H1 (cell line): Measurements from ENCODE around the gene PCAT7. TPM values are rescaled to one million over a fixed set of nuclear protein-coding genes. Genes with fewer than 3 reads are reported as not detected.

Experiments used
- CTCF ChIP-seq, 3 experiments: IDR thresholded peaks; 1 replicate in 2 of 3; 2 replicates in 1 of 3; pipeline versions ENCODE4 v1.5.1 to v1.6.1; 2011; ENCODE audit warnings: low read length in 3 of 3, mild to moderate bottlenecking in 3 of 3, inconsistent platforms in 2 of 3, low read depth in 1 of 3, moderate library complexity in 1 of 3; ENCODE audit not compliant: insufficient read depth in 1 of 3; ENCODE audit errors: control extremely low read depth in 1 of 3
- FOSL1 ChIP-seq: IDR thresholded peaks from 2 replicates; pipeline ENCODE4 v1.6.1; 2011; ENCODE audit warnings: mild to moderate bottlenecking, low read depth, low read length, moderate library complexity; ENCODE audit not compliant: insufficient read depth
- JUND ChIP-seq: IDR thresholded peaks from 2 replicates; pipeline ENCODE4 v1.6.1; 2011; ENCODE audit warnings: mild to moderate bottlenecking, improper control_type of control experiment, low read length
- KDM5A ChIP-seq: fragments of 200-600 bp; IDR thresholded peaks from 2 replicates; pipeline ENCODE4 v1.7.1; 2012; ENCODE audit warnings: mild to moderate bottlenecking, low read length, inconsistent platforms, mixed read lengths
- POLR2AphosphoS5 ChIP-seq: IDR thresholded peaks from 2 replicates; pipeline ENCODE4 v1.6.1; 2011; ENCODE audit warnings: low read depth, low read length
- SIX5 ChIP-seq: IDR thresholded peaks from 2 replicates; pipeline ENCODE4 v1.6.1; 2011; ENCODE audit warnings: mild to moderate bottlenecking, low read depth, low read length
- YY1 ChIP-seq: IDR thresholded peaks from 2 replicates; pipeline ENCODE4 v1.6.1; 2011; ENCODE audit warnings: low read depth, mild to moderate bottlenecking, low read length
- polyA plus RNA-seq, 7 experiments: library from polyadenylated mRNA; depleted of rRNA in 3 of 7; stranded (reverse) in 5 of 7; unstranded in 2 of 7; fragments of >200 nt in 5 of 7; fragments of 200-250 nt in 2 of 7; gene quantifications; 1 replicate in 5 of 7; 2 replicates in 1 of 7; 4 replicates in 1 of 7; pipeline versions ENCODE4 v1.2.1 to v1.2.3, GENCODE V29; 2011 to 2013; ENCODE audit warnings: missing spikeins in 2 of 7, mixed read lengths in 2 of 7
- total RNA-seq: library from RNA; stranded (reverse); fragmentation: NEBNext Ultra II Directional; extraction: Animal tissue kit (Norgen Biotek cat#: 25700); gene quantifications from 2 replicates; pipeline ENCODE4 v1.2.1, GENCODE V29; 2021
- TF ChIP-seq, protein P1 (sequence below): IDR thresholded peaks from 2 replicates; pipeline ENCODE4 v1.6.1; 2012; ENCODE audit warnings: low read length, inconsistent platforms

Gene PCAT7
- total and polyA plus RNA-seq, 2 of the 8 experiments (the other 6 are each of a cell fraction or from before 2014, with no cell fraction given), result 3.2 to 4.1 TPM

DNA sequence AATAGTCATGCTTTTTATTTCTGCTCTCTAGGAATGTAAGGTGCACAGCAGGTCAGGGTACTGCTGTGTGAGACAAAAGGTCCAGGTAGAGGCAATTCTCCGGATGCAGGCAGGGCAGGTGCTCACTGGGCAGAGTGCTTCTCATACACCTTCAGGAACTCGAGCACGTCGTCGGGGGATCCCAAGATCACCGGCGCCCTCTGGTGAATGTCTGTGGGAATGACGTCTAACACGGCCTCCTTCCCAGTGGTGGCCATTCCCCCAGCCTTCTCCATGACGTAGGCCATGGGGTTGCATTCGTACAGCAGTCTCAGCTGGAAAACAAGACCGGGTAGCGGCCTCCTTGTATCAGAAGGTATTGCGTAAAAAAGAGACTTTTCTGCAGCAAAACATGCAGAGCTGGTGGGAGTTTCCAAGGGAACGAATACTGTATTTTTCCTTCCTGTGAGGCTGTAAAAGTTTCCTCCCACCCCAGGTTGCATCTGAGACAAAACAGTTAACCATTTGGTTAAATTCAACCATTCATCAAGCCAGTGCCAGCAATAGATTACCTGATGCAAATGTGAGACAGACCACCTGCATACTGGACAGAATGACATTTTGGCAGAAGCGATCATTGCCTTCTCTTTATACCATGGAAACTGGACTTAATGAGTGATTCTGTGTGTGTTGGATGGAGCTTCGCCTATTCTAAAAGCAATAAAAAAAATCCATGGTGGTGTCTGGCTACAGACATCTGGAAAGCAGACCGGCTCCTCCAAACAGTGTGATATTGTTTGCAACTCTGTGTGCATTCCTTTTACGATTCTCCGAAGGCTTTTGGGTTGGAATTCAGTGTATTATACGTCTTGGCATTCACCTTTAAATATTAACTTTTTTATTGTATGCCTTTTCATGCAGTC, 48.6 kb downstream of the PCAT7 start (continued):
- TF ChIP-seq, protein P1, sequence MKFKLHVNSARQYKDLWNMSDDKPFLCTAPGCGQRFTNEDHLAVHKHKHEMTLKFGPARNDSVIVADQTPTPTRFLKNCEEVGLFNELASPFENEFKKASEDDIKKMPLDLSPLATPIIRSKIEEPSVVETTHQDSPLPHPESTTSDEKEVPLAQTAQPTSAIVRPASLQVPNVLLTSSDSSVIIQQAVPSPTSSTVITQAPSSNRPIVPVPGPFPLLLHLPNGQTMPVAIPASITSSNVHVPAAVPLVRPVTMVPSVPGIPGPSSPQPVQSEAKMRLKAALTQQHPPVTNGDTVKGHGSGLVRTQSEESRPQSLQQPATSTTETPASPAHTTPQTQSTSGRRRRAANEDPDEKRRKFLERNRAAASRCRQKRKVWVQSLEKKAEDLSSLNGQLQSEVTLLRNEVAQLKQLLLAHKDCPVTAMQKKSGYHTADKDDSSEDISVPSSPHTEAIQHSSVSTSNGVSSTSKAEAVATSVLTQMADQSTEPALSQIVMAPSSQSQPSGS, result peak; percentile 78; the same call in 1 of the 2 replicates
- TF ChIP-seq SIX5 (no peak), POLR2AphosphoS5 (no peak), JUND (0 out of 2 replicates have a peak, but pooled peaks have one; percentile 25), FOSL1 (no peak), KDM5A (no peak), CTCF (IDR thresholded peaks at IDR 0.05; ENCODE audit: control extremely low read depth in 1 of 3, insufficient read depth in 1 of 3, low read depth in 1 of 3, low read length in 3 of 3) (peak; percentile 84 to 92 (median 84)), YY1 (peak; percentile 72; the same call in 1 of the 2 replicates)
